HepG2 (cell line): ENCODE measurements around the gene LRRC45. TPM values are rescaled to one million over a fixed set of nuclear protein-coding genes. Genes with fewer than 3 reads are reported as not detected.
A peak's percentile ranks its signal among the peaks of the same experiment; 100 is the strongest.

Experiments
- ATRX ChIP-seq: sonication (generic); formaldehyde crosslinking; IDR thresholded peaks from 2 replicates; pipeline ENCODE4 v1.4.0; 2020; ENCODE audit warnings: missing genetic modification reagents, borderline replicate concordance
- GFI1 ChIP-seq: sonication (generic); formaldehyde crosslinking; IDR thresholded peaks from 2 replicates; pipeline ENCODE4 v1.5.0; 2020; ENCODE audit warnings: missing genetic modification reagents, mild to moderate bottlenecking, borderline replicate concordance
- MIER2 ChIP-seq: IDR thresholded peaks from 2 replicates; pipeline ENCODE4 v1.6.1; 2016; ENCODE audit warnings: missing biosample characterization, missing genetic modification reagents
- NR2F1 ChIP-seq, 2 experiments: fragments of 450-650 bp in 1 of 2; formaldehyde crosslinking in 1 of 2; IDR thresholded peaks; 2 replicates each; pipeline versions ENCODE4 v1.5.0 to v1.6.1; 2016 to 2020; ENCODE audit warnings: mild to moderate bottlenecking in 1 of 2, missing compliant biosample characterization in 1 of 2, missing genetic modification reagents in 1 of 2, moderate library complexity in 1 of 2
- SMAD9 ChIP-seq: sonication (generic); formaldehyde crosslinking; IDR thresholded peaks from 2 replicates; pipeline ENCODE4 v1.5.1; 2020; ENCODE audit warnings: mild to moderate bottlenecking, missing genetic modification reagents
- SMARCC2 ChIP-seq: fragments of 450-650 bp; IDR thresholded peaks from 2 replicates; pipeline ENCODE4 v1.6.1; 2017; ENCODE audit warnings: antibody characterized with exemption, mild to moderate bottlenecking
- SNAI1 ChIP-seq: sonication (generic); formaldehyde crosslinking; IDR thresholded peaks from 2 replicates; pipeline ENCODE4 v1.5.0; 2020; ENCODE audit warnings: mild to moderate bottlenecking, missing genetic modification reagents, borderline replicate concordance
- THAP7 ChIP-seq: sonication (generic); formaldehyde crosslinking; IDR thresholded peaks from 2 replicates; pipeline ENCODE4 v1.8.1; 2023; ENCODE audit warnings: mild to moderate bottlenecking, missing genetic modification reagents
- ZKSCAN5 ChIP-seq: sonication (generic); formaldehyde crosslinking; IDR thresholded peaks from 2 replicates; pipeline ENCODE4 v1.5.1; 2020; ENCODE audit warnings: mild to moderate bottlenecking, missing genetic modification reagents
- ZNF282 ChIP-seq: fragments of 450-650 bp; IDR thresholded peaks from 2 replicates; pipeline ENCODE4 v1.6.1; 2018; ENCODE audit not compliant: partially characterized antibody
- ZNF318 ChIP-seq: sonication (generic); formaldehyde crosslinking; IDR thresholded peaks from 2 replicates; pipeline ENCODE4 v1.4.0; 2020; ENCODE audit warnings: mild to moderate bottlenecking, missing genetic modification reagents
- ZNF512 ChIP-seq: sonication (generic); formaldehyde crosslinking; IDR thresholded peaks from 2 replicates; pipeline ENCODE4 v1.4.0; 2020; ENCODE audit warnings: mild to moderate bottlenecking, missing genetic modification reagents
- ZNF768 ChIP-seq: sonication (generic); formaldehyde crosslinking; IDR thresholded peaks from 2 replicates; pipeline ENCODE4 v1.4.0; 2020; ENCODE audit warnings: missing genetic modification reagents
- polyA plus RNA-seq, 8 experiments: library from polyadenylated mRNA; depleted of rRNA in 3 of 8; stranded (reverse) in 7 of 8; unstranded in 1 of 8; fragments of >200 nt; fragmentation: Illumina TruSeq in 4 of 8; extraction: Trizol in 4 of 8; gene quantifications; 2 replicates each; pipeline versions ENCODE4 v1.2.1 to v1.2.3, GENCODE V29; 2011 to 2016; ENCODE audit warnings: low read depth in 4 of 8, missing spikeins in 1 of 8, mixed read lengths in 1 of 8; ENCODE audit not compliant: insufficient read depth in 1 of 8
- total RNA-seq, 5 experiments: library from RNA; depleted of rRNA; stranded (reverse); fragments of >200 nt; fragmentation: Illumina TruSeq; extraction: Trizol; gene quantifications; 2 replicates each; pipeline ENCODE4 v1.2.3, GENCODE V29; 2016; ENCODE audit warnings: low read depth in 1 of 5
- TF ChIP-seq, protein P1 (sequence below): sonication (generic); formaldehyde crosslinking; IDR thresholded peaks from 2 replicates; pipeline ENCODE4 v1.8.0; 2022; ENCODE audit warnings: low read depth, missing genetic modification reagents
- TF ChIP-seq, protein P2 (sequence below): sonication (generic); formaldehyde crosslinking; IDR thresholded peaks from 2 replicates; pipeline ENCODE4 v1.4.0; 2020; ENCODE audit warnings: mild to moderate bottlenecking, missing genetic modification reagents

The LRRC45 gene
- total and polyA plus RNA-seq, 2 of the 13 experiments (the other 11 are each of a cell fraction or from before 2014, with no cell fraction given) = 11.6 to 48.1 TPM

- TF ChIP-seq ZNF318 (CRISPR knock-in tag) (no peak), THAP7 (CRISPR knock-in tag) (no peak), ZNF282 (no peak), SMAD9 (no peak), ZNF768 (CRISPR knock-in tag) (no peak), SNAI1 (CRISPR knock-in tag) (no peak), NR2F1 (CRISPR knock-in tag; IDR thresholded peaks at IDR 0.05) (peak in 1 of 2 experiments; percentile 35; a peak in 1 of 4 replicates), ZKSCAN5 (CRISPR knock-in tag) (no peak), ATRX (no peak), GFI1 (no peak), ZNF512 (CRISPR knock-in tag) (no peak), MIER2 (no peak), SMARCC2 (no peak)
- TF ChIP-seq, protein P1, sequence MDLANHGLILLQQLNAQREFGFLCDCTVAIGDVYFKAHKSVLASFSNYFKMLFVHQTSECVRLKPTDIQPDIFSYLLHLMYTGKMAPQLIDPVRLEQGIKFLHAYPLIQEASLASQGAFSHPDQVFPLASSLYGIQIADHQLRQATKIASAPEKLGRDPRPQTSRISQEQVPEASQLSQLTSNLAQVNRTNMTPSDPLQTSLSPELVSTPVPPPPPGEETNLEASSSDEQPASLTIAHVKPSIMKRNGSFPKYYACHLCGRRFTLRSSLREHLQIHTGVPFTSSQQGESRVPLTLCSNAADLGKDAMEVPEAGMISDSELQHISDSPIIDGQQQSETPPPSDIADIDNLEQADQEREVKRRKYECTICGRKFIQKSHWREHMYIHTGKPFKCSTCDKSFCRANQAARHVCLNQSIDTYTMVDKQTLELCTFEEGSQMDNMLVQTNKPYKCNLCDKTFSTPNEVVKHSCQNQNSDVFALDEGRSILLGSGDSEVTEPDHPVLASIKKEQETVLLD (CRISPR knock-in tag) = no peak
- TF ChIP-seq, protein P2, sequence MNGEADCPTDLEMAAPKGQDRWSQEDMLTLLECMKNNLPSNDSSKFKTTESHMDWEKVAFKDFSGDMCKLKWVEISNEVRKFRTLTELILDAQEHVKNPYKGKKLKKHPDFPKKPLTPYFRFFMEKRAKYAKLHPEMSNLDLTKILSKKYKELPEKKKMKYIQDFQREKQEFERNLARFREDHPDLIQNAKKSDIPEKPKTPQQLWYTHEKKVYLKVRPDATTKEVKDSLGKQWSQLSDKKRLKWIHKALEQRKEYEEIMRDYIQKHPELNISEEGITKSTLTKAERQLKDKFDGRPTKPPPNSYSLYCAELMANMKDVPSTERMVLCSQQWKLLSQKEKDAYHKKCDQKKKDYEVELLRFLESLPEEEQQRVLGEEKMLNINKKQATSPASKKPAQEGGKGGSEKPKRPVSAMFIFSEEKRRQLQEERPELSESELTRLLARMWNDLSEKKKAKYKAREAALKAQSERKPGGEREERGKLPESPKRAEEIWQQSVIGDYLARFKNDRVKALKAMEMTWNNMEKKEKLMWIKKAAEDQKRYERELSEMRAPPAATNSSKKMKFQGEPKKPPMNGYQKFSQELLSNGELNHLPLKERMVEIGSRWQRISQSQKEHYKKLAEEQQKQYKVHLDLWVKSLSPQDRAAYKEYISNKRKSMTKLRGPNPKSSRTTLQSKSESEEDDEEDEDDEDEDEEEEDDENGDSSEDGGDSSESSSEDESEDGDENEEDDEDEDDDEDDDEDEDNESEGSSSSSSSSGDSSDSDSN = no peak
These were observed 18.2 kb downstream of the LRRC45 start (continued) for GRCh38 chr17:82041144-82041814.
